ENCODE results near the gene ELFN2.
"Not testable (repeated sequence)": the region's sequence is repeated elsewhere in the genome, so short reads cannot be mapped to it uniquely, and the experiment has no call there.

The ELFN2 gene

GRCh38 chr22:37403267-37403960, 23.9 kb downstream of the ELFN2 start:
- DNase-seq (ENCODE audit: low read depth), result no peak
- no peak overlapping the region for H3K4me3 ChIP-seq (ENCODE audit: low read length)
- no peak for TF ChIP-seq CTCF (conservative IDR thresholded peaks at IDR 0.05; ENCODE audit: low read depth, low read length)

GRCh38 chr22:37402184-37402506, 25.1 kb downstream of the ELFN2 start:
- TF ChIP-seq CTCF (conservative IDR thresholded peaks at IDR 0.05; ENCODE audit: low read depth, low read length), result no peak
- DNase-seq (ENCODE audit: low read depth), result no peak
- no peak overlapping the region for H3K4me3 ChIP-seq (ENCODE audit: low read length)

GRCh38 chr22:37401401-37402183, 25.7 kb downstream of the ELFN2 start:
- DNase-seq (ENCODE audit: low read depth), result no peak
- no peak for TF ChIP-seq CTCF (conservative IDR thresholded peaks at IDR 0.05; ENCODE audit: low read depth, low read length)
- no peak overlapping the region for H3K4me3 ChIP-seq (ENCODE audit: low read length)

GRCh38 chr22:37400719-37401118, 26.6 kb downstream of the ELFN2 start:
- no peak for DNase-seq (ENCODE audit: low read depth)
- no peak overlapping the region for H3K4me3 ChIP-seq (ENCODE audit: low read length)
- no peak for TF ChIP-seq CTCF (conservative IDR thresholded peaks at IDR 0.05; ENCODE audit: low read depth, low read length)

- DNase-seq (ENCODE audit: low read depth); H3K4me3 ChIP-seq (ENCODE audit: low read length): not testable (repeated sequence)
These were observed 27.8 kb downstream of the ELFN2 start for GRCh38 chr22:37399457-37399856.

GRCh38 chr22:37397226-37397625, 30.1 kb downstream of the ELFN2 start:
- TF ChIP-seq CTCF (conservative IDR thresholded peaks at IDR 0.05; ENCODE audit: low read depth, low read length), result no peak
- DNase-seq (ENCODE audit: low read depth), result no peak
- no peak overlapping the region for H3K4me3 ChIP-seq (ENCODE audit: low read length)

- H3K4me3 ChIP-seq (ENCODE audit: low read length), result no peak overlapping the region
- no peak for DNase-seq (ENCODE audit: low read depth)
- no peak for TF ChIP-seq CTCF (conservative IDR thresholded peaks at IDR 0.05; ENCODE audit: low read depth, low read length)
These were observed 30.7 kb downstream of the ELFN2 start for GRCh38 chr22:37396488-37397084.

All from retinal pigment epithelial cell (primary cell).